HCT116 (cell line): Measurements from ENCODE around the gene ASCL5. TPM values are rescaled to one million over a fixed set of nuclear protein-coding genes. Genes with fewer than 3 reads are reported as not detected.

Experiments used
- ATAC-seq: fragments of 200-7000 bp; cut with Tn5 transposase; 2 replicates; pipeline ENCODE4 v1.9.1; 2020; ENCODE audit warnings: mild to moderate bottlenecking, moderate library complexity
- BruUV-seq: library from RNA; stranded (reverse); fragments of 400-500 nt; replicated peaks from 2 replicates; lab custom pipeline; 2021; lab: Mats Ljungman, UMichigan
- CTCF ChIA-PET: fragments of 300-600 bp; sonication (Branson Sonifier 250); formaldehyde crosslinking; loops from one replicate; lab custom pipeline; 2021; ENCODE audit warnings: antibody characterized with exemption; lab: Charles Lee
- POLR2A ChIA-PET: fragments of 300-600, 350-600 bp; sonication (Branson Sonifier 250); formaldehyde crosslinking; loops from one replicate; lab custom pipeline; 2021; ENCODE audit warnings: antibody characterized with exemption; lab: Charles Lee
- RAD21 ChIA-PET, 2 experiments: fragments of 300-600 bp; sonication (Branson Sonifier 250); formaldehyde crosslinking; loops; one replicate each; lab custom pipeline; 2023; ENCODE audit warnings: low total read pairs in 2 of 2; ENCODE audit not compliant: uncharacterized antibody in 2 of 2, unreplicated experiment in 2 of 2, low non-redundant PET in 1 of 2; lab: Charles Lee
- DNase-seq: peaks from one replicate; pipeline ENCODE4 v3.0.0-alpha.2; 2010; ENCODE audit warnings: low read depth, low spot score
- H2AFZ ChIP-seq: fragments of 200-600 bp; shearing (Covaris generic), sonication (generic); 2 replicates; pipeline ENCODE4 v1.6.1; 2017; ENCODE audit warnings: low read depth, mixed run types, mixed read lengths, antibody characterized with exemption, low read length; ENCODE audit not compliant: poor library complexity, severe bottlenecking
- H3K27ac ChIP-seq: 2 replicates; pipeline ENCODE4 v1.5.1; 2012; ENCODE audit warnings: low read depth, low read length
- H3K27me3 ChIP-seq: fragments of 200-600 bp; sonication (generic); 2 replicates; pipeline ENCODE4 v1.6.1; 2016; ENCODE audit warnings: mixed run types, low read length, mixed read lengths; ENCODE audit not compliant: insufficient read depth
- H3K36me3 ChIP-seq, 2 experiments: fragments of 200-500 bp in 1 of 2; fragments of 200-600 bp in 1 of 2; sonication (Bioruptor generic) in 1 of 2; sonication (generic) in 1 of 2; 2 replicates each; pipeline versions ENCODE4 v1.5.1 to v1.6.1; 2014 to 2016; ENCODE audit warnings: low read length in 2 of 2, inconsistent platforms in 1 of 2, mixed read lengths in 1 of 2, mixed run types in 1 of 2; ENCODE audit not compliant: insufficient read depth in 2 of 2, control insufficient read depth in 1 of 2
- H3K4me1 ChIP-seq, 2 experiments: fragments of 200-600 bp in 1 of 2; sonication (generic) in 1 of 2; 2 replicates each; pipeline versions ENCODE4 v1.5.1 to v1.6.1; 2012 to 2017; ENCODE audit warnings: low read length in 2 of 2, inconsistent platforms in 1 of 2, mild to moderate bottlenecking in 1 of 2, mixed read lengths in 1 of 2, mixed run types in 1 of 2, moderate library complexity in 1 of 2; ENCODE audit not compliant: insufficient read depth in 2 of 2, control insufficient read depth in 1 of 2
- H3K4me2 ChIP-seq: fragments of 200-600 bp; sonication (generic); 2 replicates; pipeline ENCODE4 v1.6.1; 2017; ENCODE audit warnings: mixed run types, low read length, mixed read lengths
- H3K4me3 ChIP-seq, 2 experiments: fragments of 200-600 bp in 1 of 2; sonication (generic) in 1 of 2; replicated peaks in 1 of 2; 2 replicates each; pipeline ENCODE4 v1.5.1; 2011 to 2016; ENCODE audit warnings: low read length in 2 of 2, control low read depth in 1 of 2, low read depth in 1 of 2, mild to moderate bottlenecking in 1 of 2, mixed read lengths in 1 of 2, mixed run types in 1 of 2
- H3K79me2 ChIP-seq: fragments of 200-600 bp; sonication (generic); 2 replicates; pipeline ENCODE4 v1.6.1; 2017; ENCODE audit warnings: mild to moderate bottlenecking, mixed run types, low read length, moderate library complexity, mixed read lengths; ENCODE audit not compliant: insufficient read depth
- H3K9ac ChIP-seq: fragments of 200-600 bp; sonication (generic); 2 replicates; pipeline ENCODE4 v1.6.1; 2016; ENCODE audit warnings: low read length, mixed read lengths
- H3K9me2 ChIP-seq: fragments of 200-600 bp; sonication (generic), shearing (Covaris generic); 2 replicates; pipeline ENCODE4 v1.6.1; 2017; ENCODE audit warnings: mixed run types, mild to moderate bottlenecking, moderate library complexity; ENCODE audit not compliant: insufficient read depth
- H3K9me3 ChIP-seq, 2 experiments: fragments of 200-500 bp in 1 of 2; fragments of 200-600 bp in 1 of 2; sonication (Bioruptor generic) in 1 of 2; sonication (generic) in 1 of 2; 2 replicates each; pipeline ENCODE4 v1.6.1; 2014 to 2017; ENCODE audit warnings: low read length in 2 of 2, mixed read lengths in 2 of 2, inconsistent platforms in 1 of 2, low read depth in 1 of 2, mild to moderate bottlenecking in 1 of 2, mixed run types in 1 of 2, moderate library complexity in 1 of 2; ENCODE audit not compliant: control insufficient read depth in 1 of 2, insufficient read depth in 1 of 2
- H4K20me1 ChIP-seq: fragments of 200-600 bp; sonication (generic), shearing (Covaris generic); 2 replicates; pipeline ENCODE4 v1.6.1; 2017; ENCODE audit warnings: mixed run types, mild to moderate bottlenecking, moderate library complexity; ENCODE audit not compliant: insufficient read depth
- CBX3 ChIP-seq: IDR thresholded peaks from 2 replicates; pipeline ENCODE4 v1.6.1; 2012; ENCODE audit warnings: low read depth
- CEBPB ChIP-seq: IDR thresholded peaks from 2 replicates; pipeline ENCODE4 v1.6.1; 2012; ENCODE audit warnings: low read depth
- SIN3A ChIP-seq: IDR thresholded peaks from 2 replicates; pipeline ENCODE4 v1.6.1; 2012; ENCODE audit warnings: low read depth
- SP1 ChIP-seq: IDR thresholded peaks from 2 replicates; pipeline ENCODE4 v1.6.1; 2012; ENCODE audit warnings: low read depth
- YY1 ChIP-seq: IDR thresholded peaks from 2 replicates; pipeline ENCODE4 v1.6.1; 2011; ENCODE audit warnings: low read length, low read depth, moderate library complexity, mild to moderate bottlenecking; ENCODE audit not compliant: insufficient replicate concordance; ENCODE audit errors: extremely low read depth
- ZNF274 ChIP-seq: fragments of 200-500 bp; sonication (Bioruptor generic); IDR thresholded peaks from 2 replicates; pipeline ENCODE4 v1.6.1; 2014; ENCODE audit warnings: mild to moderate bottlenecking, low read depth, low read length, inconsistent platforms
- intact Hi-C: fragments of 100-400 bp; cut with micrococcal nuclease; formaldehyde crosslinking; loops from 2 replicates; pipeline ENCODE4 v1.10.0; 2022
- total RNA-seq: library from RNA; stranded (reverse); gene quantifications from one replicate; pipeline ENCODE4 v1.2.1, GENCODE V29; 2021; ENCODE audit not compliant: unreplicated experiment
- TF ChIP-seq, protein P1 (sequence below): IDR thresholded peaks from 2 replicates; pipeline ENCODE4 v1.6.1; 2012; ENCODE audit warnings: low read depth

ASCL5 gene
- total RNA-seq, 1 experiment from 2014 or later: 0.15 TPM

GRCh38 chr1:201154389-201155165 is 27.6 kb upstream of the ASCL5 start, which contains the start of gene TMEM9:
TMEM9 (minus strand) TSS chr1:201154474; CDS start chr1:201153923, 551 bp downstream.
- ChIA-PET POLR2A (interaction anchor here (0.6 to 1.6 kb wide), 3 partner anchors 9 to 36 kb away, joined by 3 to 6 read pairs (median 4); no protein-coding TSS in a partner anchor), CTCF (interaction anchor here (0.9 to 1.7 kb wide), 5 partner anchors 15 to 183 kb away, joined by 3 to 8 read pairs (median 5); partner anchors contain the start of gene ASCL5), RAD21 (interaction anchor here in 1 of 2 experiments (0.6 to 0.8 kb wide), 2 partner anchors 28 to 89 kb away, joined by 3 to 4 read pairs; no protein-coding TSS in a partner anchor)
- peak within 1 kb of the TSS; percentile 97 for H3K4me2 ChIP-seq
- peaks cover 3 to 15% of the 10 kb centered on the region in 2 experiments; a peak in 3 of 4 replicates for H3K4me1 ChIP-seq
- no peaks in the 10 kb centered on the region for H4K20me1 ChIP-seq
- H3K4me3 ChIP-seq: peak within 1 kb of the TSS; percentile 85 to 92
- peak; percentile 93 for ATAC-seq
- H3K9me2 ChIP-seq: no peaks in the 10 kb centered on the region
- no TSS peak for BruUV-seq
- no peaks in the 10 kb centered on the region for H3K9me3 ChIP-seq
- TF ChIP-seq CBX3 (no peak), SP1 (peak; percentile 89), CEBPB (peak; percentile 99), YY1 (peak; percentile 28), ZNF274 (no peak), SIN3A (no peak)
- TF ChIP-seq, protein P1, sequence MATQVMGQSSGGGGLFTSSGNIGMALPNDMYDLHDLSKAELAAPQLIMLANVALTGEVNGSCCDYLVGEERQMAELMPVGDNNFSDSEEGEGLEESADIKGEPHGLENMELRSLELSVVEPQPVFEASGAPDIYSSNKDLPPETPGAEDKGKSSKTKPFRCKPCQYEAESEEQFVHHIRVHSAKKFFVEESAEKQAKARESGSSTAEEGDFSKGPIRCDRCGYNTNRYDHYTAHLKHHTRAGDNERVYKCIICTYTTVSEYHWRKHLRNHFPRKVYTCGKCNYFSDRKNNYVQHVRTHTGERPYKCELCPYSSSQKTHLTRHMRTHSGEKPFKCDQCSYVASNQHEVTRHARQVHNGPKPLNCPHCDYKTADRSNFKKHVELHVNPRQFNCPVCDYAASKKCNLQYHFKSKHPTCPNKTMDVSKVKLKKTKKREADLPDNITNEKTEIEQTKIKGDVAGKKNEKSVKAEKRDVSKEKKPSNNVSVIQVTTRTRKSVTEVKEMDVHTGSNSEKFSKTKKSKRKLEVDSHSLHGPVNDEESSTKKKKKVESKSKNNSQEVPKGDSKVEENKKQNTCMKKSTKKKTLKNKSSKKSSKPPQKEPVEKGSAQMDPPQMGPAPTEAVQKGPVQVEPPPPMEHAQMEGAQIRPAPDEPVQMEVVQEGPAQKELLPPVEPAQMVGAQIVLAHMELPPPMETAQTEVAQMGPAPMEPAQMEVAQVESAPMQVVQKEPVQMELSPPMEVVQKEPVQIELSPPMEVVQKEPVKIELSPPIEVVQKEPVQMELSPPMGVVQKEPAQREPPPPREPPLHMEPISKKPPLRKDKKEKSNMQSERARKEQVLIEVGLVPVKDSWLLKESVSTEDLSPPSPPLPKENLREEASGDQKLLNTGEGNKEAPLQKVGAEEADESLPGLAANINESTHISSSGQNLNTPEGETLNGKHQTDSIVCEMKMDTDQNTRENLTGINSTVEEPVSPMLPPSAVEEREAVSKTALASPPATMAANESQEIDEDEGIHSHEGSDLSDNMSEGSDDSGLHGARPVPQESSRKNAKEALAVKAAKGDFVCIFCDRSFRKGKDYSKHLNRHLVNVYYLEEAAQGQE: no peak
- H3K27me3 ChIP-seq: no peaks in the 10 kb centered on the region
- peak within 1 kb of the TSS; percentile 32; the same call in 1 of the 2 replicates for H3K27ac ChIP-seq
- H2AFZ ChIP-seq: peak within 1 kb of the TSS; percentile 83
- peak within 1 kb of the TSS; percentile 74 for H3K9ac ChIP-seq
- intact Hi-C loops: no loop called here
- H3K79me2 ChIP-seq: peaks cover 17% of the 10 kb centered on the region; the same call in 1 of the 2 replicates
- DNase-seq: peak; percentile 87
- H3K36me3 ChIP-seq: peaks cover 13 to 15% of the 10 kb centered on the region in 2 experiments
